GM23248 (cell line): Measurements from ENCODE around the gene UCK2. TPM values are rescaled to one million over a fixed set of nuclear protein-coding genes. Genes with fewer than 3 reads are reported as not detected.
A peak's percentile ranks its signal among the peaks of the same experiment; 100 is the strongest.

Experiments used
- DNase-seq: peaks from one replicate; pipeline ENCODE4 v3.0.0-alpha.2; 2015
- H2AFZ ChIP-seq: fragments of 200-600 bp; sonication (generic); 2 replicates; pipeline ENCODE4 v1.6.1; 2016; ENCODE audit warnings: antibody characterized with exemption
- H3F3A ChIP-seq: fragments of 200-600 bp; sonication (generic); 2 replicates; pipeline ENCODE4 v1.6.1; 2016; ENCODE audit warnings: mild to moderate bottlenecking, antibody characterized with exemption, mixed run types; ENCODE audit not compliant: insufficient read depth
- H3K27ac ChIP-seq: fragments of 200-600 bp; sonication (generic); 2 replicates; pipeline ENCODE4 v1.5.1; 2016; ENCODE audit warnings: mild to moderate bottlenecking
- H3K27me3 ChIP-seq: fragments of 200-600 bp; sonication (generic); replicated peaks from 2 replicates; pipeline ENCODE4 v1.6.1; 2016; ENCODE audit warnings: mild to moderate bottlenecking; ENCODE audit not compliant: insufficient read depth
- H3K36me3 ChIP-seq: fragments of 200-600 bp; sonication (generic); 2 replicates; pipeline ENCODE4 v1.6.1; 2016; ENCODE audit warnings: low read depth, mild to moderate bottlenecking
- H3K4me1 ChIP-seq: fragments of 200-600 bp; sonication (generic); 2 replicates; pipeline ENCODE4 v1.6.1; 2016; ENCODE audit warnings: mild to moderate bottlenecking; ENCODE audit not compliant: insufficient read depth
- H3K4me2 ChIP-seq: fragments of 200-600 bp; sonication (generic); one replicate; pipeline ENCODE4 v1.6.1; 2016; ENCODE audit warnings: mild to moderate bottlenecking; ENCODE audit not compliant: unreplicated experiment
- H3K4me3 ChIP-seq: fragments of 200-600 bp; sonication (generic); 2 replicates; pipeline ENCODE4 v1.5.1; 2016; ENCODE audit warnings: mild to moderate bottlenecking
- H3K79me2 ChIP-seq: fragments of 200-600 bp; sonication (generic); 2 replicates; pipeline ENCODE4 v1.6.1; 2016; ENCODE audit warnings: mild to moderate bottlenecking; ENCODE audit not compliant: insufficient read depth
- H3K9ac ChIP-seq: fragments of 200-600 bp; sonication (generic); 2 replicates; pipeline ENCODE4 v1.6.1; 2016; ENCODE audit warnings: mild to moderate bottlenecking
- H3K9me2 ChIP-seq: fragments of 200-600 bp; sonication (generic); 2 replicates; pipeline ENCODE4 v1.6.1; 2016; ENCODE audit warnings: mixed run types, mild to moderate bottlenecking, moderate library complexity; ENCODE audit not compliant: insufficient read depth
- H3K9me3 ChIP-seq: fragments of 200-600 bp; sonication (generic); one replicate; pipeline ENCODE4 v1.6.1; 2017; ENCODE audit warnings: low read depth
- H4K20me1 ChIP-seq: fragments of 200-600 bp; sonication (generic); 2 replicates; pipeline ENCODE4 v1.6.0; 2016; ENCODE audit not compliant: insufficient read depth
- EZH2 ChIP-seq: fragments of 200-600 bp; sonication (generic); IDR thresholded peaks from 2 replicates; pipeline ENCODE4 v1.6.1; 2018; ENCODE audit warnings: antibody characterized with exemption, mild to moderate bottlenecking; ENCODE audit not compliant: insufficient read depth, poor library complexity, severe bottlenecking
- EZH2phosphoT487 ChIP-seq: fragments of 200-600 bp; sonication (generic); IDR thresholded peaks from 2 replicates; pipeline ENCODE4 v1.6.1; 2018; ENCODE audit warnings: antibody characterized with exemption, moderate library complexity, mild to moderate bottlenecking, low read depth; ENCODE audit not compliant: insufficient read depth
- WGBS, 2 experiments: methylation state at CpG; one replicate each; pipeline ENCODE4 v1.1.6; 2015 to 2017; ENCODE audit warnings: low lambda C conversion rate in 2 of 2, low coverage in 1 of 2; ENCODE audit errors: missing lambda C conversion rate in 2 of 2; 5-methylcytosine and 5-hydroxymethylcytosine counted together
- in situ Hi-C: fragments of 300-500 bp; cut with MboI; formaldehyde crosslinking; loops from 2 replicates; pipeline ENCODE4 v1.15.0; 2020
- polyA plus RNA-seq: library from polyadenylated mRNA; unstranded; fragments of >200 nt; fragmentation: Nextera tagmentation; extraction: Ambion mirVana; gene quantifications from 2 replicates; pipeline ENCODE4 v1.2.1, GENCODE V29; 2016
- total RNA-seq: library from RNA; depleted of rRNA; stranded (reverse); fragments of >200 nt; shearing (Covaris generic); gene quantifications from 2 replicates; pipeline ENCODE4 v1.2.3, GENCODE V29; 2014

UCK2 gene
- total and polyA plus RNA-seq, 2 experiments from 2014 or later: 78.2 to 81.9 TPM

GRCh38 chr1:165941531-165941930 is 114.1 kb downstream of the UCK2 start:
- H3K27ac ChIP-seq: no peak overlapping the region
- no peak for DNase-seq
- peaks cover 7% of the 10 kb centered on the region; the same call in 1 of the 2 replicates for H3K27me3 ChIP-seq
- H3K4me3 ChIP-seq: no peak overlapping the region
- WGBS, 2 experiments: 72 to 83% methylated on average over 21 of the region's 21 CpGs
- in situ Hi-C loops: no loop called here
- H3K9me2 ChIP-seq: no peaks in the 10 kb centered on the region
- no peaks in the 10 kb centered on the region for H3K9me3 ChIP-seq
- H3K9ac ChIP-seq: no peak overlapping the region
- H4K20me1 ChIP-seq: no peaks in the 10 kb centered on the region
- H3K36me3 ChIP-seq: no peaks in the 10 kb centered on the region
- no peaks in the 10 kb centered on the region for H3F3A ChIP-seq
- H3K79me2 ChIP-seq: no peaks in the 10 kb centered on the region
- no peak overlapping the region for H2AFZ ChIP-seq
- H3K4me1 ChIP-seq: no peaks in the 10 kb centered on the region
- TF ChIP-seq EZH2: no peak
- no peak for TF ChIP-seq EZH2phosphoT487
- no peak overlapping the region for H3K4me2 ChIP-seq

- no peak for TF ChIP-seq EZH2
- no peak for TF ChIP-seq EZH2phosphoT487
- DNase-seq: no peak
- no peak overlapping the region for H3K27ac ChIP-seq
- no peaks in the 10 kb centered on the region for H3K36me3 ChIP-seq
- no peak overlapping the region for H2AFZ ChIP-seq
- H3K79me2 ChIP-seq: no peaks in the 10 kb centered on the region
- in situ Hi-C loops: no loop called here
- H3K9ac ChIP-seq: no peak overlapping the region
- no peaks in the 10 kb centered on the region for H3K9me2 ChIP-seq
- no peaks in the 10 kb centered on the region for H3F3A ChIP-seq
- H3K4me2 ChIP-seq: no peak overlapping the region
- no peaks in the 10 kb centered on the region for H4K20me1 ChIP-seq
- no peak overlapping the region for H3K4me3 ChIP-seq
- H3K4me1 ChIP-seq: no peaks in the 10 kb centered on the region
- 52 to 63% methylated on average over 4 of the region's 4 CpGs for WGBS, 2 experiments
- H3K9me3 ChIP-seq: no peaks in the 10 kb centered on the region
- H3K27me3 ChIP-seq: peaks cover 11% of the 10 kb centered on the region; the same call in 1 of the 2 replicates
Measured at GRCh38 chr1:165942062-165942461, 114.6 kb downstream of the UCK2 start.

DNA sequence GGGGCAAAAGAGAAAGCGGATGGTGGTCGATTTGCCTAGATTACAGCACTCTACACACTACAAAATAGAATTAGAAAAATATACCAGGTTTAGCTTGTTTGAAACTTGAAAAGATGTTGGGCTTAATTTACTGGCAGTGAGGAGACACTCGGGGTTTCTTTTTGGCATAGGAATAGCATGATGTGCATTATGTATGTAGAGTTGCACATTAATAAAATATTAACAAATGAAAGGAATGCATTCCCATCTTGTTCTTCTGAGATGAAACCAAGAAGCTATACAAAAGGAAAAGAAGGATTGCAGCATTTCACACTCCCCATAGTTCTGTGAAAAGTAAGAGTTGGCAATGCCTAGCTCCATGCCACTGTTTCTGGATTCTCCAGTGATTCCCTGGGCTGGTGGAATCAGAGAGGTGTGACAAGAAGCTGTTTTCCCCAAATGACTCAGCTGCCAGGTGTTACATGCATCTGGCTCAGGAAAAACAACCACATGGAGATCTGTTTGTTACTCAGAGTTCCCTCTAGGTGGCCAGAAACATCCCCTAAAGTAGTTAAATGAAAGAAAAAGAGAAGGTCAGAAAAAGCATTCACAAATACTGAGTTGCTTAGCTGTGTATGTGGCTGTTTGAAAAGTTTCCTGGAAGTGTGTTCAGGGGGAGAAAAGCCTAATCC is 115.6 kb downstream of the UCK2 start:
- Histone ChIP-seq H3K27ac (no peak overlapping the region), H3K79me2 (no peaks in the 10 kb centered on the region), H3K9me3 (no peaks in the 10 kb centered on the region), H3K9me2 (no peaks in the 10 kb centered on the region), H3K4me2 (no peak overlapping the region), H3K27me3 (peaks cover 7% of the 10 kb centered on the region; the same call in 1 of the 2 replicates), H3K4me1 (no peaks in the 10 kb centered on the region), H4K20me1 (no peaks in the 10 kb centered on the region), H3K9ac (no peak overlapping the region), H3K4me3 (no peak overlapping the region), H3F3A (no peaks in the 10 kb centered on the region), H3K36me3 (no peaks in the 10 kb centered on the region), H2AFZ (no peak overlapping the region)
- peak; percentile 20 for DNase-seq
- no peak for TF ChIP-seq EZH2
- WGBS, 2 experiments: 40 to 45% methylated on average over 3 of the region's 3 CpGs
- in situ Hi-C loops: no loop called here

DNA sequence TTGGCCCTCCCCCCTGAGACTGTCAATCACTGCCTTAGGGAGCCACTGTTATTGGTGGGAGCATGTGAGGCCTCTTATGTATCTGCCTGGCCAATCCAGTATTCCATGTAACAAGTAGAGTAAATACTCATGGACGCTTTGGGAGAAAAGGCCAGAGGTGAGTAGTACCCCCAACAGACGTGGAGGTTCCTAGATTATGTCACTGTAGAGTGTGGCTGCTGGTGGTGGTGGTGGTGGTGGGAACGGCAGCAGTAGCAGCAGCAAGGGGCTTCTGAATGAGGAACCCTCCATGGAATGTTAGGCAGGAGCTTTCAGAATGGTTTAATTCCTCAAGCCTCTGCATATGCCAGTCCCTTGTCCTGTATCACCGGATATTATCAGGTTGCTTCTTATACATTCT is 118.5 kb downstream of the UCK2 start:
- Histone ChIP-seq H3K36me3 (no peaks in the 10 kb centered on the region), H4K20me1 (no peaks in the 10 kb centered on the region), H3K9me2 (no peaks in the 10 kb centered on the region), H3K9me3 (no peaks in the 10 kb centered on the region), H3K27me3 (peaks cover 7% of the 10 kb centered on the region; the same call in 1 of the 2 replicates), H3K9ac (no peak overlapping the region), H3K4me1 (no peaks in the 10 kb centered on the region), H3K4me3 (no peak overlapping the region), H3K4me2 (no peak overlapping the region), H3F3A (no peaks in the 10 kb centered on the region), H2AFZ (no peak overlapping the region), H3K79me2 (no peaks in the 10 kb centered on the region), H3K27ac (no peak overlapping the region)
- 32 to 43% methylated on average over 4 of the region's 4 CpGs for WGBS, 2 experiments
- in situ Hi-C loops: no loop called here
- no peak for DNase-seq
- TF ChIP-seq EZH2phosphoT487 (no peak), EZH2 (no peak)
